HFFc6 (cell line): ENCODE data around the gene MT2A. TPM values are rescaled to one million over a fixed set of nuclear protein-coding genes. Genes with fewer than 3 reads are reported as not detected.

Source experiments
- DNase-seq: peaks from one replicate; pipeline ENCODE4 v3.0.0-alpha.2; 2018
- H3K27ac Mint-ChIP-seq: 2 replicates; pipeline ENCODE4 v1.8.0; 2020; ENCODE audit warnings: mild to moderate bottlenecking, mixed read lengths
- H3K27me3 Mint-ChIP-seq: 2 replicates; pipeline ENCODE4 v1.8.0; 2021; ENCODE audit warnings: mild to moderate bottlenecking, moderate library complexity, mixed read lengths; ENCODE audit not compliant: insufficient read depth
- H3K36me3 Mint-ChIP-seq: 2 replicates; pipeline ENCODE4 v1.8.0; 2021; ENCODE audit warnings: low read depth, mixed read lengths
- H3K4me1 Mint-ChIP-seq: 2 replicates; pipeline ENCODE4 v1.8.0; 2020; ENCODE audit warnings: low read depth, mixed read lengths
- H3K4me3 Mint-ChIP-seq: 2 replicates; pipeline ENCODE4 v1.8.0; 2020; ENCODE audit warnings: mild to moderate bottlenecking, moderate library complexity, mixed read lengths
- H3K9me3 Mint-ChIP-seq: 2 replicates; pipeline ENCODE4 v1.8.0; 2020; ENCODE audit warnings: mild to moderate bottlenecking, mixed read lengths
- total RNA-seq, 6 experiments: library from RNA; stranded (reverse); fragmentation: NEBNext Ultra II Directional; extraction: Animal tissue kit (Norgen Biotek cat#: 25700); gene quantifications; 2 replicates in 1 of 6; 3 replicates in 5 of 6; pipeline ENCODE4 v1.2.3, GENCODE V29; 2021
- TF ChIP-seq, protein P1 (sequence below): fragments of 200-600 bp; sonication (generic); IDR thresholded peaks from 2 replicates; pipeline ENCODE4 v1.5.0; 2021; ENCODE audit warnings: antibody characterized with exemption, mild to moderate bottlenecking

Gene MT2A
- total RNA-seq, 6 experiments from 2014 or later = 623 to 1,524 (median 1,044) TPM

DNA sequence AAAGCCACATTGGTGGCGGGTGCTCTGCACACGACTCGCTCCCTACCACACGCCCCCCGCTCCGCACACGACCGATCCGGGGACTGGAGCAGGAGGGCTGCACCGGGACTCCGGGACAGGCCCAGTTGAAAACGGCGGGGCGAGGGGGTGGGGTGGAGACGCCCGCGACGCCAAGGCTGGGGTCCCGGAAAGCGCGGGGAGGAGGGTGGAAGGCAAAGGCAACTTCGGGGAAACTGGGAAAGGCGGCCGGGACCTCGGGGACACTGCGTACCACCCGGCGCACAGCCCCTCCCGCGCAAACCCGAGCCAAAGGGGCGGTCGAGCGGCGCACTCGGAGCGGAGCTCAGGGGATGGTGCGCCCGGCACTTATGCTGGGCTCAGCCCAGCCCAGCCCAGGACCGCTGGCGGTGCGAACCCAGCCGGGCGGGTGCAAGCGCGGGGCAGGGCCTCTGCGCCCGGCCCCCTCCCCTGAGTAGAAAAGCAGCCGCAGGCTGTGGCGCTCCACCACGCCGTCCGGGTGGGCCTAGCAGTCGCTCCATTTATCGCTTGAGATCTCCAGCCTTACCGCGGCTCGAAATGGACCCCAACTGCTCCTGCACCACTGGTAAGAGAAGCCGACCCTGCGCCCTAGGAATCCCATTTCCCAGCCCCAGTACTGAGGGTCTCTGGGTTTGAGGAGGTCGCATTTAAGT is 23.9 kb downstream of the MT2A start, which contains the start of gene MT1M:
MT1M (plus strand) TSS at position 504 of the 692 bp plus-strand sequence; CDS start at position 577, 73 bp downstream.
- Mint-ChIP-seq H3K27me3 (peaks cover 33% of the 10 kb centered on the region), H3K9me3 (no peaks in the 10 kb centered on the region), H3K27ac (no peak within 1 kb of the TSS), H3K36me3 (peaks cover under 1% of the 10 kb centered on the region; the same call in 1 of the 2 replicates), H3K4me3 (peak within 1 kb of the TSS; percentile 84), H3K4me1 (peaks cover 24% of the 10 kb centered on the region)
- DNase-seq = no peak
- TF ChIP-seq, protein P1, sequence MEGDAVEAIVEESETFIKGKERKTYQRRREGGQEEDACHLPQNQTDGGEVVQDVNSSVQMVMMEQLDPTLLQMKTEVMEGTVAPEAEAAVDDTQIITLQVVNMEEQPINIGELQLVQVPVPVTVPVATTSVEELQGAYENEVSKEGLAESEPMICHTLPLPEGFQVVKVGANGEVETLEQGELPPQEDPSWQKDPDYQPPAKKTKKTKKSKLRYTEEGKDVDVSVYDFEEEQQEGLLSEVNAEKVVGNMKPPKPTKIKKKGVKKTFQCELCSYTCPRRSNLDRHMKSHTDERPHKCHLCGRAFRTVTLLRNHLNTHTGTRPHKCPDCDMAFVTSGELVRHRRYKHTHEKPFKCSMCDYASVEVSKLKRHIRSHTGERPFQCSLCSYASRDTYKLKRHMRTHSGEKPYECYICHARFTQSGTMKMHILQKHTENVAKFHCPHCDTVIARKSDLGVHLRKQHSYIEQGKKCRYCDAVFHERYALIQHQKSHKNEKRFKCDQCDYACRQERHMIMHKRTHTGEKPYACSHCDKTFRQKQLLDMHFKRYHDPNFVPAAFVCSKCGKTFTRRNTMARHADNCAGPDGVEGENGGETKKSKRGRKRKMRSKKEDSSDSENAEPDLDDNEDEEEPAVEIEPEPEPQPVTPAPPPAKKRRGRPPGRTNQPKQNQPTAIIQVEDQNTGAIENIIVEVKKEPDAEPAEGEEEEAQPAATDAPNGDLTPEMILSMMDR = no peak

- Mint-ChIP-seq H3K9me3 (no peaks in the 10 kb centered on the region), H3K27me3 (peaks cover 39% of the 10 kb centered on the region), H3K4me3 (peak overlapping the region; percentile 84), H3K27ac (no peak overlapping the region), H3K4me1 (peaks cover 26% of the 10 kb centered on the region), H3K36me3 (no peaks in the 10 kb centered on the region; the same call in 1 of the 2 replicates)
- TF ChIP-seq, protein P1 = no peak
- no peak for DNase-seq
These were observed 24.5 kb downstream of the MT2A start for GRCh38 chr16:56632848-56633365.

- H3K36me3 Mint-ChIP-seq = no peaks in the 10 kb centered on the region; the same call in 1 of the 2 replicates
- TF ChIP-seq, protein P1 = no peak
- H3K9me3 Mint-ChIP-seq = no peaks in the 10 kb centered on the region
- no peak for DNase-seq
- H3K27ac Mint-ChIP-seq = no peak overlapping the region
- H3K27me3 Mint-ChIP-seq = peaks cover 43% of the 10 kb centered on the region
- H3K4me1 Mint-ChIP-seq = peaks cover 27% of the 10 kb centered on the region
- no peak overlapping the region for H3K4me3 Mint-ChIP-seq
These were observed 25.2 kb downstream of the MT2A start for GRCh38 chr16:56633535-56633934.

DNA sequence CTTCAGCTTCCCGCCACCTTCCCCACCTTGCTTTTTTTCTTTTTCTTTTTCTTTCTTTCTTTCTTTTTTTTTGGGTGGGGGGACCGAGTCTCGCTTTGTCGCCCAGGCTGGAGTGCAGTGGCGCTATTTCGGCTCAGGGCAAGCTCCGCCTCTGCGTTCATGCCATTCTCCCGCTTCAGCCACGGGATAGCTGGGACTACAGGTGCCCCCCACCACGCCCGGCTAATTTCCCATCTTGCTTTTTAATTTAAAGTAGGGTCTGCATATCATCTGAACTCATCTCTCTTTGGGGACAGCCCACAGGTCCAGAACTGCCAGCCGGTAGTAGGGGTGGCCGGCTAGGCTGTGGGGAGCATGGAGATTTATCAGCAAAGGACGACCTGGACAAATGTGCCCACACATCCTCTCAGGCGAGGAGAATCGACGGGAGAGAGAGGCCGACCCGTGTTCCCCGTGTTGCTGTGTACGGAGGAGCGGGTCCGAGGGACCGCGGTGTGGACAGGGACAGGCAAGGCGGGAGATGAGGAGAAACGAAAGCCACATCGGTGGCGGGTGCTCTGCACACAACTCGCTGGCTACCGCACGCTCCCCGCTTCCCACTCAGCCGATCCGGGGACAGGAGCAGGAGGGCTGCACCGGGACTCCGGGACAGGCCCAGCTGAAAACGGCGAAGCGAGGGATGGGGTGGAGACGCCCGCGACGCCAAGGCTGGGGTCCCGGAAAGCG is 26.5 kb downstream of the MT2A start:
- no peak overlapping the region for H3K27ac Mint-ChIP-seq
- TF ChIP-seq, protein P1 = no peak

GRCh38 chr16:56635441-56635967 is 27.1 kb downstream of the MT2A start:
- Mint-ChIP-seq H3K9me3 (no peaks in the 10 kb centered on the region), H3K27me3 (peaks cover 63% of the 10 kb centered on the region), H3K4me3 (peak overlapping the region; percentile 83; the same call in 1 of the 2 replicates), H3K36me3 (no peaks in the 10 kb centered on the region; the same call in 1 of the 2 replicates), H3K27ac (no peak overlapping the region), H3K4me1 (peaks cover 23% of the 10 kb centered on the region)
- TF ChIP-seq, protein P1 = no peak
- no peak for DNase-seq

More for the DNA sequence above, 26.5 kb downstream of the MT2A start:
- H3K4me1 Mint-ChIP-seq = peaks cover 23% of the 10 kb centered on the region
- no peaks in the 10 kb centered on the region for H3K9me3 Mint-ChIP-seq
- no peak for DNase-seq
- no peaks in the 10 kb centered on the region; the same call in 1 of the 2 replicates for H3K36me3 Mint-ChIP-seq
- H3K27me3 Mint-ChIP-seq = peaks cover 57% of the 10 kb centered on the region
- peak overlapping the region; percentile 83 for H3K4me3 Mint-ChIP-seq
